Brain pericyte (primary cell): ENCODE measurements around the gene FBXO15.

Experiments used
- DNase-seq: peaks from one replicate; pipeline ENCODE4 v3.0.0-alpha.2; 2012; ENCODE audit warnings: low read depth, low spot score

FBXO15 gene

DNA sequence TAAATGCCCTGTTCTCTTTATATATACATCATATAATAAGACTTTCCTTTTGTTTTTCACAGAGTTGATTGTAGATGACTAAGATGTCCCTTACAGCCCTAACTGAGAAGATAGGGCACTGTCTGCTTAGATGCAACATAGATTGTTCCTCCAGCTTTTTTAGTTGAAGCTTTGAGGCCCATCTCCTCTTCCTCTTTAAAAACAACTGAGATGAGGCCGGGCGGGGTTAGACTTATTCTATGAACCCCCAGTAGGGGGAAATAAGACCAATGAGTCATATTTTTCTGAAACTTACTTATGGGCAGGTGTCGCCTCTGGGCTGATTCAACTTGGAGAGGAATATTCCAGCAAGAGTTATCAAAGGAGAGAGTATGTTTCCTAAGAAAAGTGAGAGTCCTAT lies 84.6 kb downstream of the FBXO15 start:
- DNase-seq: no peak

DNA sequence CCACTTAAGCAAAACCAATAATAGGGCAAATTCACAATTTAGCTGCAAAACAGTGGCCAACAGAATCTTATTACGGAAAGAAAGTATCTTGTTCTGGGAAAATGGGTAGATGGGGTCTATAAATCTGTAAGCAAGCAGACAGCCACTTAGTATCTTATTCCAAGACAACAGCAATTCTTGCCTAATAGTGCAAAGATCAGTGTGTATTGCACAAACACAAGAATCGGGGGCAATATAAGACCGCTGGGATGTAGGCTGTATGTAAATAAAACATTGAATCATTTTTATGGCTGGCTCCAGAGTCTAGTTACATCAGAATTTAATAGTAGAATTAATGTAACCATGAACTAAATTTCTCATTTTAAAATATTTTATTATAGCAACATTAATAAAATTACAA lies 85.6 kb downstream of the FBXO15 start:
- no peak for DNase-seq

DNA sequence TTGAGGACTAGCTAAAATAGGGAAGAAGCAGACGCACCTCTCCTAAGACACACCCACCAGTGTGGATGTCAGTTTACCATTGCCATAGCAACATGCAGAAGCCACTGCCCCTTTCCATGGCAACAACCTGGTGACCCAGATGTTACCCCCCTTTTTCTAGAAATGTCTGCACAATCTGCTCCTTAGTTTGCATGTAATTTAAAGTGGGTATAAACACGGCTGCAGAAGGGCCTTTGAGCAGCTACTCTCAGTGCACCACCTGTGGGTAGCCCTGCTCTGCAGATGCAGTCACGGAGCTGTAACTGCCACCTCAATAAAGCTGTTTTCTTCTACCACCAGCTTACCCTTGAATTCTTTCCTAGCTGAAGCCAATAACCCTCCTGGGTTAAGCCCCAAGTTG lies 87.1 kb downstream of the FBXO15 start:
- no peak for DNase-seq

DNA sequence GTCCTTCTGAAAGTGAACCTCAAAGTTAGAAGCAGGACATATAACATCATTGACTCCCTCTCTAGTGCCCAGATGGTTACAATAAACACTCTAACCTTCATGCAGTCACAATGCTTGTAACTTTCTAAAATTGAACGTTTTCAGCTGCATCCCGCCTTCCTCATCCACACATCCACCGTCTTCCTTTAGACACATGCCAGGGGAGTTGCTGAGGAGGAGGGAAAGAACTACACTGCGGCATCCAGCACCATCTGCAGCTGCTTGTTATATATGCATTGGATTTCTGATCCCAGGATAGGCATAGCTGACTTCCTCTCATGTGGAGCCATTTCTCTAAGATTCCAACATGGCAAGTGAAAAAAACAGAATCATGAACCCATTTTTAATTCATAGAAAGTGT lies 96.8 kb downstream of the FBXO15 start:
- no peak for DNase-seq

DNA sequence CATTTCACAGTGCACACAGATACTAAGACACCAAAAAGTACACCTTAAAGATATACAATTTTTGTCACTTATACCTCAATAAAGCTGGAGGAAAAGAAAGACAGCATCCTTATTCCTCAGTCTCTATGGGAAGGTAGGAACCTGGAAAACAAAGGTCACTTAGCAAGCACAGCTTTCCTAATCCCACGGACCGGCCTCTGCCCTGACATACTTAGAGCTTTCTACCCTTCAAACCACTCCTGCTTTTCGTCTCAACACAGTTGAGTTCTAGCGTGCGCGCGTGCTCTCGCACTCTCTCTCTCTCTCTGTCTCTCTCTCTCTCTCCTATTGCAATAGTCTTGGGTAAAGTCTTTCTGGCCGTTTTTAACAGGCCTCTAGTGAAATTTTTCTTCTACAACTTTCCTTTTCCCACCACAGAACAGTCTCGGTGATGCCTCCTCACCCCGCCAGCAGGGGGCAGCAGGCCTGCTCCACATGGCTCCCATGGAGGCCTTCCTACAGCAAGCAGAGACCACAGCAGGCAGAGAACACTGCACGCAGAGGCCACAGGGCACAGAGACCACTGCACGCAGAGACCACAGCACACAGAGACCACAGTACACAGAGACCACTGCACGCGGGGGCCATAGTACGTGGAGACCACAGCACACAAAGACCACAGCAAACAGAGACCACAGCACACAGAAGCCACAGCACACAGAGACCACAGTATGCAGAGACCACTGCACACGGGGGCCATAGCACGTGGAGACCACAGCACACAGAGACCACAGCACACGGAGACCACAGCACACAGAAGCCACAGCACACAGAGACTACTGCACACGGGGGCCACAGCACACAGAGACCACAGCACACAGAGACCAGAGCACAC lies 106.9 kb downstream of the FBXO15 start:
- DNase-seq: no peak

DNA sequence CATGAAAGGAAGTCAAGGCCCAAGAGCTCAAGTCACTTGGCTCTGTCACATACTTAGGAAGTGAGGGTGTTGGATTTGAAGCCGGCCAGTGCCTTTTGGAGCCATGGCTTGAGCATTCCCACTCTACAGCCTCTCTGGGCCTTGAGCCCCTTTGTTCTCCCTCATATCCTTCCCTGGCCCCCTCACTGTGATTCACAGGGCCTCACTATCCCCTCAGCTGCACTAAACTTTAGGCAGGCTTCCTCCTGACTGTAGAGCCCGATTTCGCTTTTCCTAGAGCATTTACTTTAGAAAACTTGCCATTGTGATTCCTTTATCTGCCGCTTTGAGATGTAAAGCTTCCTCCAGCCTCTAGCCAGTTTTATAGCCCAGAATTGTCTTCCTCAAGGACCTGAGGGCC lies 107.6 kb downstream of the FBXO15 start:
- no peak for DNase-seq

DNA sequence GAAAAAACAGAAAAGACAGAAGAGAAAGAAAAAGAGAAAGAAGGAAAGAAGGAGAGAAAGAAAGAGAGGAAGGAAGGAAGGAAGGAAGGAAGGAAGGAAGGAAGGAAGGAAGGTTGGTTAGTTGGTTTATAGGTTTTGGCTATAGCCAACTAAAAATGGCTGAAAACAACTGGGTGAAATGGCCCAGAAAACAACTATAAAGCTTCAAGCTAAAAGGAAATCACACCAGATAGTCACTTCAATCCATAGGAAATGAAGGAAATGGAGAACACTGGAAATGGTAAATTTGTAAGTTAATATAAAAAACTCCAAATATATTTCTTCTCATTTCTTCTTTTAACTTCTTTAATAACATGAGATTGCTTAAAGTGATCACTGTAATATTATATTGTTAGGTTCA lies 118.5 kb downstream of the FBXO15 start:
- no peak for DNase-seq
